ENCODE data around the gene ARRDC4. TPM values are rescaled to one million over a fixed set of nuclear protein-coding genes. Genes with fewer than 3 reads are reported as not detected.

The ARRDC4 gene
- total RNA-seq, 1 experiment from 2014 or later = 9.0 TPM

GRCh38 chr15:97979140-97979520 is 18.6 kb downstream of the ARRDC4 start:
- H3K4me1 Mint-ChIP-seq = no peaks in the 10 kb centered on the region
- H3K36me3 Mint-ChIP-seq = peaks cover 2% of the 10 kb centered on the region; the same call in 1 of the 2 replicates
- H3K4me3 Mint-ChIP-seq = no peak overlapping the region
- no peak overlapping the region for H3K27ac Mint-ChIP-seq
- ChIA-PET POLR2A (no interaction called here), CTCF (no interaction called here)
- no peak for ATAC-seq
- no peak for DNase-seq (ENCODE audit: low spot score)
- TF ChIP-seq HMGXB4 (CRISPR knock-in tag; IDR thresholded peaks at IDR 0.05) = no peak
- TF ChIP-seq HMGA2 (CRISPR knock-in tag; IDR thresholded peaks at IDR 0.05) = no peak
- no peak for TF ChIP-seq ZBTB43 (CRISPR knock-in tag; IDR thresholded peaks at IDR 0.05)
- TF ChIP-seq ZMAT4 (CRISPR knock-in tag; IDR thresholded peaks at IDR 0.05) = no peak
- TF ChIP-seq NR1H2 (CRISPR knock-in tag; IDR thresholded peaks at IDR 0.05) = no peak
- no peak for TF ChIP-seq ZNF263 (CRISPR knock-in tag; IDR thresholded peaks at IDR 0.05; ENCODE audit: low read depth)
- TF ChIP-seq ZNF423 (CRISPR knock-in tag; IDR thresholded peaks at IDR 0.05) = no peak
- no peak for TF ChIP-seq ELF4 (CRISPR knock-in tag; IDR thresholded peaks at IDR 0.05; ENCODE audit: low read depth)
- TF ChIP-seq ZNF396 (CRISPR knock-in tag; IDR thresholded peaks at IDR 0.05; ENCODE audit: borderline replicate concordance) = no peak
- no peak for TF ChIP-seq IRF1 (CRISPR knock-in tag; IDR thresholded peaks at IDR 0.05)
- TF ChIP-seq ZBTB21 (CRISPR knock-in tag; IDR thresholded peaks at IDR 0.05; ENCODE audit: borderline replicate concordance) = no peak
- H3K9me3 Mint-ChIP-seq = peaks cover 7% of the 10 kb centered on the region
- H3K27me3 Mint-ChIP-seq (ENCODE audit: low read depth) = no peaks in the 10 kb centered on the region

GRCh38 chr15:97981058-97981457 is 20.6 kb downstream of the ARRDC4 start:
- Mint-ChIP-seq H3K4me1 (no peaks in the 10 kb centered on the region), H3K9me3 (peaks cover 17% of the 10 kb centered on the region), H3K36me3 (peaks cover 6% of the 10 kb centered on the region), H3K4me3 (no peak overlapping the region), H3K27ac (no peak overlapping the region), H3K27me3 (ENCODE audit: low read depth) (peaks cover 3% of the 10 kb centered on the region; the same call in 1 of the 2 replicates)
- DNase-seq (ENCODE audit: low spot score) (no peak), ATAC-seq (no peak)
- CTCF ChIA-PET = interaction anchor here (1.3 kb wide), 1 partner anchor 15 kb away, joined by 4 read pairs; no protein-coding TSS in a partner anchor
- POLR2A ChIA-PET = interaction anchor here (0.7 kb wide), 1 partner anchor 69 kb away, joined by 10 read pairs; no protein-coding TSS in a partner anchor
- no peak for TF ChIP-seq PREB (CRISPR knock-in tag; IDR thresholded peaks at IDR 0.05; ENCODE audit: borderline replicate concordance)
- no peak for TF ChIP-seq NR2C2 (CRISPR knock-in tag; IDR thresholded peaks at IDR 0.05)
- no peak for TF ChIP-seq PRRX2 (CRISPR knock-in tag; IDR thresholded peaks at IDR 0.05)
- TF ChIP-seq ZNF219 (CRISPR knock-in tag; IDR thresholded peaks at IDR 0.05; ENCODE audit: borderline replicate concordance) = no peak
- no peak for TF ChIP-seq USF2 (CRISPR knock-in tag; IDR thresholded peaks at IDR 0.05)
- no peak for TF ChIP-seq ATF6 (CRISPR knock-in tag; IDR thresholded peaks at IDR 0.05)
- TF ChIP-seq ARID4B (CRISPR knock-in tag; IDR thresholded peaks at IDR 0.05; ENCODE audit: borderline replicate concordance) = no peak
- no peak for TF ChIP-seq ELF4 (CRISPR knock-in tag; IDR thresholded peaks at IDR 0.05; ENCODE audit: low read depth)
- TF ChIP-seq E2F5 (CRISPR knock-in tag; IDR thresholded peaks at IDR 0.05) = no peak
- TF ChIP-seq FOXJ3 (CRISPR knock-in tag; IDR thresholded peaks at IDR 0.05; ENCODE audit: borderline replicate concordance) = no peak
- no peak for TF ChIP-seq ZNF263 (CRISPR knock-in tag; IDR thresholded peaks at IDR 0.05; ENCODE audit: low read depth)
